Measurements from ENCODE around the gene BAG3. TPM values are rescaled to one million over a fixed set of nuclear protein-coding genes. Genes with fewer than 3 reads are reported as not detected.

Gene BAG3
- total and polyA plus RNA-seq, 9 of the 15 experiments (the other 6 are each of a cell fraction or from before 2014, with no cell fraction given) = 2.6 to 27.4 (median 7.2) TPM

GRCh38 chr10:119725828-119726675, 74.9 kb downstream of the BAG3 start, which contains the start of gene INPP5F (continued):
- peak; percentile 58 for TF ChIP-seq POLR2G (IDR thresholded peaks at IDR 0.05; ENCODE audit: low read depth, low read length)
- TF ChIP-seq ZNF77 (CRISPR knock-in tag; IDR thresholded peaks at IDR 0.05) = no peak
- TF ChIP-seq SIN3A (IDR thresholded peaks at IDR 0.05; ENCODE audit: borderline replicate concordance in 2 of 2, control insufficient read depth in 1 of 2, low read depth in 2 of 2, low read length in 2 of 2) = peak in 1 of 2 experiments; percentile 46; a peak in 1 of 4 replicates
- TF ChIP-seq XRCC4 (IDR thresholded peaks at IDR 0.05; ENCODE audit: extremely low read depth, insufficient read depth, insufficient read length) = no peak
- TF ChIP-seq ZBTB5 (IDR thresholded peaks at IDR 0.05) = no peak
- no peak for TF ChIP-seq POLR3A (IDR thresholded peaks at IDR 0.05; ENCODE audit: borderline replicate concordance, extremely low read depth, insufficient read depth, insufficient read length)
- TF ChIP-seq HDAC1 (IDR thresholded peaks at IDR 0.05) = no peak
- no peak for TF ChIP-seq CEBPG (CRISPR knock-in tag; IDR thresholded peaks at IDR 0.05)
- no peak for TF ChIP-seq CEBPG (tag; conservative IDR thresholded peaks at IDR 0.05 in 1 of 2, IDR thresholded peaks at IDR 0.05 in 1 of 2)
- no peak for TF ChIP-seq ZNF3 (CRISPR knock-in tag; IDR thresholded peaks at IDR 0.05)
- no peak for TF ChIP-seq BCLAF1 (IDR thresholded peaks at IDR 0.05; ENCODE audit: borderline replicate concordance in 1 of 2, control insufficient read depth in 1 of 2, low read depth in 2 of 2, low read length in 1 of 2)
- no peak for TF ChIP-seq ZNF316 (IDR thresholded peaks at IDR 0.05)
- no peak for TF ChIP-seq RBM14 (IDR thresholded peaks at IDR 0.05; ENCODE audit: borderline replicate concordance, insufficient read depth, low read depth, low read length)
